Measurements from ENCODE around the gene MMP20. TPM values are rescaled to one million over a fixed set of nuclear protein-coding genes. Genes with fewer than 3 reads are reported as not detected.

Gene MMP20
- total RNA-seq, 1 experiment from 2014 or later = not detected

DNA sequence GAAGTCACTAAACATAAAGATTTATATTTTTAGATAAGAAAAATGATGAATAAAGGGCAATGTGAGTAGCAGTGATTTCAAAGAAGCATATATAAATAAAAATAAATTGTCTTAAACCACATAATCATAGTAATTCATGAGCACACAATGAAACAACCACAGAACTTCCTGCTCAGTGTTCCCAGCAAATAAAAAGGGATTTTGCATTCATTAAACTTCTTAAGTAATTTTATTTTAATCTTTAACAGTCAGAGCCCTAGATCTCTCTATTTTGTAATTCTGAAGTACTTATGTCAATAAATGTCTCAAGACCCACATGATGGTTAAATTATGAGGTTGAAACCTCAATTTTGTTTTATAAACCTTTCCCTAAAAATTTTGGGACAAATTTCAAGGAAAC, 14.5 kb upstream of the MMP20 start:
- H3K4me1 Mint-ChIP-seq = peaks cover 4 to 5% of the 10 kb centered on the region in 2 experiments; a peak in 3 of 4 replicates
- no peak overlapping the region for H2BK12ac ChIP-seq (ENCODE audit: insufficient read length, low read depth, low read length)

More for the DNA sequence above, 14.5 kb upstream of the MMP20 start:
- no peaks in the 10 kb centered on the region for H3K79me1 ChIP-seq (ENCODE audit: insufficient read depth, low read depth, low read length, poor library complexity, severe bottlenecking)
- H2BK120ac ChIP-seq (ENCODE audit: low read depth, low read length, poor library complexity, severe bottlenecking) = no peak overlapping the region
- Mint-ChIP-seq H3K27me3 (ENCODE audit: low read depth) (no peaks in the 10 kb centered on the region; the same call in 1 of the 2 replicates), H3K4me3 (no peak overlapping the region), H3K36me3 (ENCODE audit: insufficient read depth in 1 of 3, low read depth in 3 of 3) (no peaks in the 10 kb centered on the region), H3K27ac (no peak overlapping the region), H3K9me3 (no peaks in the 10 kb centered on the region)
- no peak overlapping the region for H3K4me2 ChIP-seq (ENCODE audit: insufficient read depth, insufficient read length, low read length)
- no peak overlapping the region for H2BK20ac ChIP-seq (ENCODE audit: low read depth, low read length, poor library complexity, severe bottlenecking)
- H2AK5ac ChIP-seq (ENCODE audit: insufficient read length, low read length) = no peak overlapping the region
- no peaks in the 10 kb centered on the region for H3K27me3 ChIP-seq (ENCODE audit: insufficient read depth, low read length)
- H3T11ph ChIP-seq (ENCODE audit: low read length) = no peak overlapping the region
- no peak overlapping the region for H3K27ac ChIP-seq (ENCODE audit: insufficient read length, low read depth, low read length)
- no peaks in the 10 kb centered on the region for H3K79me2 ChIP-seq (ENCODE audit: insufficient read depth, low read length)
- no peak overlapping the region for H3K9ac ChIP-seq (ENCODE audit: extremely low read depth, insufficient read length, low read length)
- H4K8ac ChIP-seq (replicated peaks; ENCODE audit: insufficient read length, low read depth, low read length) = no peak overlapping the region
- no peaks in the 10 kb centered on the region for H3K23me2 ChIP-seq (ENCODE audit: insufficient read length, low read depth, low read length, poor library complexity, severe bottlenecking)
- H3K9me3 ChIP-seq (ENCODE audit: control insufficient read depth, low read depth, low read length) = no peaks in the 10 kb centered on the region
- H3K4me1 ChIP-seq (ENCODE audit: insufficient read depth, low read length) = no peaks in the 10 kb centered on the region; the same call in 1 of the 2 replicates
- H3K23ac ChIP-seq (ENCODE audit: insufficient read length, low read depth, low read length) = no peak overlapping the region
- DNase-seq = no peak
- TF ChIP-seq, protein P1, sequence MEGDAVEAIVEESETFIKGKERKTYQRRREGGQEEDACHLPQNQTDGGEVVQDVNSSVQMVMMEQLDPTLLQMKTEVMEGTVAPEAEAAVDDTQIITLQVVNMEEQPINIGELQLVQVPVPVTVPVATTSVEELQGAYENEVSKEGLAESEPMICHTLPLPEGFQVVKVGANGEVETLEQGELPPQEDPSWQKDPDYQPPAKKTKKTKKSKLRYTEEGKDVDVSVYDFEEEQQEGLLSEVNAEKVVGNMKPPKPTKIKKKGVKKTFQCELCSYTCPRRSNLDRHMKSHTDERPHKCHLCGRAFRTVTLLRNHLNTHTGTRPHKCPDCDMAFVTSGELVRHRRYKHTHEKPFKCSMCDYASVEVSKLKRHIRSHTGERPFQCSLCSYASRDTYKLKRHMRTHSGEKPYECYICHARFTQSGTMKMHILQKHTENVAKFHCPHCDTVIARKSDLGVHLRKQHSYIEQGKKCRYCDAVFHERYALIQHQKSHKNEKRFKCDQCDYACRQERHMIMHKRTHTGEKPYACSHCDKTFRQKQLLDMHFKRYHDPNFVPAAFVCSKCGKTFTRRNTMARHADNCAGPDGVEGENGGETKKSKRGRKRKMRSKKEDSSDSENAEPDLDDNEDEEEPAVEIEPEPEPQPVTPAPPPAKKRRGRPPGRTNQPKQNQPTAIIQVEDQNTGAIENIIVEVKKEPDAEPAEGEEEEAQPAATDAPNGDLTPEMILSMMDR (conservative IDR thresholded peaks at IDR 0.05) = no peak
- no peak overlapping the region for H3K4ac ChIP-seq (ENCODE audit: low read depth, low read length)
- H2BK5ac ChIP-seq (ENCODE audit: insufficient read length, low read length) = no peak overlapping the region
- H4K5ac ChIP-seq (ENCODE audit: insufficient read length, low read depth, low read length) = no peak overlapping the region
- H4K91ac ChIP-seq (ENCODE audit: insufficient read length, low read depth, low read length) = no peak overlapping the region
- no peak overlapping the region for H3K14ac ChIP-seq (ENCODE audit: insufficient read depth, low read length)
- H3K18ac ChIP-seq (ENCODE audit: insufficient read length, low read depth, low read length) = no peak overlapping the region
- no peak overlapping the region for H3K56ac ChIP-seq (ENCODE audit: insufficient read length, low read depth, low read length)
- H4K20me1 ChIP-seq (ENCODE audit: control insufficient read depth, insufficient read depth, insufficient read length) = no peaks in the 10 kb centered on the region
- no peak overlapping the region for H2AFZ ChIP-seq (ENCODE audit: low read length)
- H2BK15ac ChIP-seq (ENCODE audit: low read depth, low read length) = no peak overlapping the region

All from H9 (cell line).